K562 (cell line): ENCODE data around the gene STON2. TPM values are rescaled to one million over a fixed set of nuclear protein-coding genes. Genes with fewer than 3 reads are reported as not detected.

Experiments used
- ARHGAP35 ChIP-seq: fragments of 450-650 bp; IDR thresholded peaks from 2 replicates; pipeline ENCODE4 v1.6.1; 2018; ENCODE audit not compliant: partially characterized antibody
- BDP1 ChIP-seq: IDR thresholded peaks from 3 replicates; pipeline ENCODE4 v1.6.1; 2011; ENCODE audit not compliant: insufficient read length, insufficient read depth
- CBX1 ChIP-seq: sonication (generic); IDR thresholded peaks from 2 replicates; pipeline ENCODE4 v1.6.1; 2016; ENCODE audit warnings: antibody characterized with exemption, low read depth, mild to moderate bottlenecking
- DIDO1 ChIP-seq: fragments of 450-650 bp; IDR thresholded peaks from 2 replicates; pipeline ENCODE4 v1.6.1; 2016; ENCODE audit warnings: low read depth, missing biosample characterization, missing genetic modification characterization
- DPF2 ChIP-seq: fragments of 450-650 bp; IDR thresholded peaks from 2 replicates; pipeline ENCODE4 v1.6.1; 2016
- E2F6 ChIP-seq, 2 experiments: IDR thresholded peaks; 2 replicates each; pipeline ENCODE4 v1.6.1; 2011; ENCODE audit warnings: borderline replicate concordance in 1 of 2, control low read depth in 1 of 2, low read depth in 1 of 2, low read length in 1 of 2, mild to moderate bottlenecking in 1 of 2, mixed read lengths in 1 of 2, moderate library complexity in 1 of 2; ENCODE audit not compliant: insufficient read depth in 1 of 2, insufficient read length in 1 of 2, poor library complexity in 1 of 2, severe bottlenecking in 1 of 2; ENCODE audit errors: extremely low read depth in 1 of 2
- GATAD2A ChIP-seq: fragments of 450-650 bp; IDR thresholded peaks from 2 replicates; pipeline ENCODE4 v1.6.1; 2017
- GATAD2B ChIP-seq: fragments of 450-650 bp; IDR thresholded peaks from 2 replicates; pipeline ENCODE4 v1.6.1; 2017; ENCODE audit warnings: mild to moderate bottlenecking, borderline replicate concordance
- HCFC1 ChIP-seq: IDR thresholded peaks from 2 replicates; pipeline ENCODE4 v1.6.1; 2012; ENCODE audit warnings: low read depth, low read length, improper control_type of control experiment
- HES1 ChIP-seq: fragments of 450-650 bp; IDR thresholded peaks from 2 replicates; pipeline ENCODE4 v1.6.1; 2016; ENCODE audit warnings: low read depth, mild to moderate bottlenecking, moderate library complexity
- HMGN3 ChIP-seq: IDR thresholded peaks from 2 replicates; pipeline ENCODE4 v1.6.1; 2011; ENCODE audit warnings: borderline replicate concordance, low read depth, mild to moderate bottlenecking, mixed read lengths, low read length; ENCODE audit not compliant: insufficient read length; ENCODE audit errors: extremely low read depth
- IFI16 ChIP-seq: fragments of 250-450 bp; sonication (Bioruptor Pico); IDR thresholded peaks from 2 replicates; pipeline ENCODE4 v2.1.2; 2022; ENCODE audit warnings: mild to moderate bottlenecking, inconsistent platforms
- KHSRP ChIP-seq: fragments of 450-650 bp; IDR thresholded peaks from 2 replicates; pipeline ENCODE4 v1.6.1; 2017
- MAZ ChIP-seq, 2 experiments: fragments of 450-650 bp in 1 of 2; sonication (generic) in 1 of 2; formaldehyde crosslinking; IDR thresholded peaks in 1 of 2; conservative IDR thresholded peaks in 1 of 2; 2 replicates each; pipeline versions ENCODE4 v1.4.0 to v1.5.0; 2020; ENCODE audit warnings: mild to moderate bottlenecking in 1 of 2, missing genetic modification reagents in 1 of 2
- POLR2A ChIP-seq: fragments of 450-650 bp; conservative IDR thresholded peaks from 2 replicates; pipeline ENCODE4 v1.6.1; 2016
- PRMT5 ChIP-seq: sonication (generic); formaldehyde crosslinking; IDR thresholded peaks from 2 replicates; pipeline ENCODE4 v1.5.0; 2020; ENCODE audit warnings: missing genetic modification reagents
- RFX1 ChIP-seq: fragments of 450-650 bp; IDR thresholded peaks from 2 replicates; pipeline ENCODE4 v1.6.1; 2016; ENCODE audit warnings: mild to moderate bottlenecking, moderate library complexity
- SMAD1 ChIP-seq: fragments of 150-350 bp; IDR thresholded peaks from 2 replicates; pipeline ENCODE4 v1.6.1; 2014; ENCODE audit warnings: low read length, low read depth; ENCODE audit not compliant: partially characterized antibody
- SNAPC5 ChIP-seq: fragments of 250-450 bp; sonication (Bioruptor Pico); IDR thresholded peaks from 2 replicates; pipeline ENCODE4 v1.8.0; 2021; ENCODE audit warnings: moderate library complexity, mild to moderate bottlenecking, inconsistent platforms
- SRF ChIP-seq, 2 experiments: fragments of 250-450, 450-650 bp in 1 of 2; sonication (Bioruptor Pico) in 1 of 2; sonication (generic) in 1 of 2; formaldehyde crosslinking; IDR thresholded peaks; 2 replicates each; pipeline versions ENCODE4 v1.5.0 to v1.5.1; 2020 to 2022; ENCODE audit warnings: mild to moderate bottlenecking in 1 of 2, missing genetic modification reagents in 1 of 2
- TARDBP ChIP-seq: fragments of 450-650 bp; IDR thresholded peaks from 2 replicates; pipeline ENCODE4 v1.6.1; 2016
- ZBTB2 ChIP-seq: fragments of 450-650 bp; IDR thresholded peaks from 2 replicates; pipeline ENCODE4 v1.6.1; 2016; ENCODE audit warnings: antibody characterized with exemption
- ZKSCAN8 ChIP-seq: fragments of 200-800 bp; sonication (Bioruptor generic); IDR thresholded peaks from 2 replicates; pipeline ENCODE4 v1.6.1; 2016; ENCODE audit warnings: missing genetic modification characterization, missing compliant biosample characterization
- ZNF212 ChIP-seq: fragments of 450-650 bp; formaldehyde crosslinking; IDR thresholded peaks from 2 replicates; pipeline ENCODE4 v1.4.0; 2020; ENCODE audit warnings: mild to moderate bottlenecking
- ZNF3 ChIP-seq: fragments of 250-450 bp; sonication (Bioruptor Pico); IDR thresholded peaks from 2 replicates; pipeline ENCODE4 v1.5.0; 2021; ENCODE audit warnings: mild to moderate bottlenecking, moderate library complexity
- ZNF384 ChIP-seq: IDR thresholded peaks from 2 replicates; pipeline ENCODE4 v1.6.1; 2012; ENCODE audit warnings: low read depth, low read length, improper control_type of control experiment
- polyA plus RNA-seq, 8 experiments: library from polyadenylated mRNA; depleted of rRNA in 4 of 8; stranded (reverse) in 5 of 8; unstranded in 3 of 8; fragments of >200 nt; fragmentation: Nextera tagmentation in 2 of 8; fragmentation: Illumina TruSeq in 1 of 8; extraction: Ambion mirVana in 2 of 8; extraction: Trizol in 1 of 8; gene quantifications; 2 replicates each; pipeline versions ENCODE4 v1.2.1 to v1.2.3, GENCODE V29; 2011 to 2014; ENCODE audit warnings: inconsistent platforms in 1 of 8, missing spikeins in 1 of 8
- total RNA-seq, 7 experiments: library from RNA; depleted of rRNA in 6 of 7; stranded (reverse); fragments of >200 nt in 6 of 7; fragmentation: Illumina TruSeq in 2 of 7; extraction: Trizol in 2 of 7; gene quantifications; 2 replicates each; pipeline versions ENCODE4 v1.2.1 to v1.2.3, GENCODE V29; 2011 to 2021; ENCODE audit warnings: low replicate concordance in 1 of 7

Gene STON2
- total and polyA plus RNA-seq, 9 of the 15 experiments (the other 6 are each of a cell fraction or from before 2014, with no cell fraction given): 7.8 to 99.3 (median 53.5) TPM

GRCh38 chr14:81435391-81436295 is 35.5 kb upstream of the STON2 start (continued):
- TF ChIP-seq E2F6 (IDR thresholded peaks at IDR 0.05; ENCODE audit: borderline replicate concordance in 1 of 2, extremely low read depth in 1 of 2, insufficient read depth in 1 of 2, insufficient read length in 1 of 2, low read depth in 1 of 2, low read length in 1 of 2, poor library complexity in 1 of 2, severe bottlenecking in 1 of 2): no peak
- TF ChIP-seq MAZ (CRISPR knock-in tag; conservative IDR thresholded peaks at IDR 0.05 in 1 of 2, IDR thresholded peaks at IDR 0.05 in 1 of 2): 0 out of 4 replicates have a peak, but pooled peaks of 1 of the 2 experiments have one; percentile 37
- no peak for TF ChIP-seq HES1
- TF ChIP-seq HCFC1: no peak
- TF ChIP-seq IFI16 (CRISPR knock-in tag): no peak
- TF ChIP-seq ZBTB2: no peak; the same call in 1 of the 2 replicates
- TF ChIP-seq ZNF3: no peak
- no peak; a peak in 1 of 4 replicates for TF ChIP-seq SRF (CRISPR knock-in tag; IDR thresholded peaks at IDR 0.05)
- no peak for TF ChIP-seq GATAD2A
- TF ChIP-seq ZNF212 (CRISPR knock-in tag): no peak
- no peak for TF ChIP-seq KHSRP
- TF ChIP-seq SMAD1: no peak
- no peak for TF ChIP-seq CBX1
- TF ChIP-seq PRMT5 (CRISPR knock-in tag): no peak
- no peak for TF ChIP-seq ZKSCAN8 (CRISPR knock-in tag)
- peak; percentile 55 for TF ChIP-seq RFX1
- no peak for TF ChIP-seq BDP1
- no peak for TF ChIP-seq GATAD2B
- no peak for TF ChIP-seq HMGN3
- TF ChIP-seq TARDBP: no peak
- no peak for TF ChIP-seq DIDO1 (tag)
- TF ChIP-seq POLR2A: no peak
- no peak for TF ChIP-seq ZNF384
- TF ChIP-seq ARHGAP35: no peak
- no peak for TF ChIP-seq SNAPC5 (CRISPR knock-in tag)
- no peak for TF ChIP-seq DPF2
